Limb (tissue), 2 donors: ENCODE data around the gene MAZ.
"Not testable (repeated sequence)": the region's sequence is repeated elsewhere in the genome, so short reads cannot be mapped to it uniquely, and the experiment has no call there.

Experiments used
- DNase-seq, 2 donors: peaks; one replicate each; pipeline ENCODE4 v3.0.0-alpha.2; 2016; ENCODE audit errors: extremely low spot score in 2 of 2

MAZ gene

DNA sequence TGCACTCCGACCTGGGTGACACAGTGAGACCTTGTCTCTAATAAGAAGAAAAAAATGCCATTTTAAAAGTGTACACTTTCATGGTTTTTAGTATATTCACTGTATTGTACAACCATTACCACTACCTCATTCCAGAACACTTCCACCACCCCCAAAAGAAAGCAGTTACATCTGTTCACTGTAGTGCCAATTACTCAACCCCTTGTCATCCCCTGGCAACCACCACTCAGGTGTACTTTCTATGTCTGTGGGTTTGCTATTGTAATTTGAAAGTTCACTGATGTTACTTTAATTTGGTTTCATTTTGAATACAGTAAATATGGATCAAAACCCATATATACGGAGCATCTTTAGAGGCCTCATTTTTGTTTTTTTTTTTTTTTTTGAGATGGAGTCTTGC lies 22.2 kb upstream of the MAZ start:
- no peak for DNase-seq

DNA sequence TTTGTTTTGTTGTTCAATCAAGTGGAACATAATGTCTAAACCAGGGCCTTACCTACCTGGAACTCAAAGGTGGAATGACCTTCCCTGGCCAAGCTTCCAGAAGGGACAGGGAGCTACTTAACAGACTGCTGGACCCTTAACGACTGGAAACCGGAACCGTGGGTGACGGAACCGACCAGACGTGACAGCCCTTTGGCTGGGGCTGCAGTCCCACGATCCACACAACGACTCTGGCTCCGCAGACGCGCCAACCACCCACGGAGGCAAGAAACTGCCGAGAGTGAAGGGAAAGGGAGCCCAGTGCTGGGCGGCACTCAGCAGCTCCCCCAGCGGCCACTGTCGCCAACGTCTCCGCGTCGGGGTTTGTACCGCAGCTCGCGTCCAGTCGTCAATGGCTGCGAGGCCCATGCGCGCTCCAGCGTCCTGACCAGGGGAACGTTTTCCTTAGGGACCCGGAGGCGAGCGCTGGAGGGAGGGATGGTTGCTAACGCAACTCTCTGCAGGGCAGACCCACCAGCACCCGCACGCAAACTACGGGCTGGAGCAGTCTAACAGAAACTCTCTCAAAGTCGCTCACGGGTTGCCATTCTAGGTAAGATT lies 21.3 kb upstream of the MAZ start:
- DNase-seq: peak; percentile 52 to 76

DNA sequence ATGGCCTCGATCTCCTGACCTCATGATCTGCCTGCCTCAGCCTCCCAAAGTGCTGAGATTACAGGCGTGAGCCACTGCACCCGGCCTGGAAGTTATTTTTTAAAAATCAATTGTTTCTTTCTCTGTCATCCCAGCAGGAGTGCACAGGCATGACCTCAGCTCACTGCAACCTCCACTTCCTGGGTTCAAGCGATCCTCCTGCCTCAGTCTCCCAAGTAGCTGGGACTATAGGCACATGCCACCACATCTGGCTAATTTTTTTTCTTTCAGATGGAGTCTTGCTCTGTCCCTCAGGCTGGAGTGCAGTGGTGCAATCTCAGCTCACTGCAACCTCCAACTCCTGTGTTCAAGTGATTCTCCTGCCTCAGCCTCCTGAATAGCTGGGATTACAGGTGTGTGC lies 19.2 kb upstream of the MAZ start:
- DNase-seq: not testable (repeated sequence)

DNA sequence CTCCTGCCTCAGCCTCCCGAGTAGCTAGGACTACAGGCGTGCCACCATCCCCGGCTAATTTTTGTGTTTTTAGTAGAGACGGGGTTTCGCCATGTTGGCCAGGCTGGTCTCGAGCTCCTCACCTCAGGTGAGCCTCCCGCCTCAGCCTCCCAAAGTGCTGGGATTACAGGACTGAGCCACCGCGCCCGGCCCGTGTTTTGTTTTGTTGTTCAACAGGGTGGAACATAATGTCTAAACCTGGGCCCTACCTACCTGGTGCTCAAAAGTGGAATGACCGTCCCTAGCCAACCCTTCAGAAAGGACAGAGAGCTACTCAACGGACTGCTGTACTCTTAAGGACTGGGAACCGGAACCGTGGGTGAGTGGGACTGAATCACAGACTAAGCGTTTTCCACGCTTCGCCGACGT lies 16.6 kb upstream of the MAZ start:
- DNase-seq: no peak

DNA sequence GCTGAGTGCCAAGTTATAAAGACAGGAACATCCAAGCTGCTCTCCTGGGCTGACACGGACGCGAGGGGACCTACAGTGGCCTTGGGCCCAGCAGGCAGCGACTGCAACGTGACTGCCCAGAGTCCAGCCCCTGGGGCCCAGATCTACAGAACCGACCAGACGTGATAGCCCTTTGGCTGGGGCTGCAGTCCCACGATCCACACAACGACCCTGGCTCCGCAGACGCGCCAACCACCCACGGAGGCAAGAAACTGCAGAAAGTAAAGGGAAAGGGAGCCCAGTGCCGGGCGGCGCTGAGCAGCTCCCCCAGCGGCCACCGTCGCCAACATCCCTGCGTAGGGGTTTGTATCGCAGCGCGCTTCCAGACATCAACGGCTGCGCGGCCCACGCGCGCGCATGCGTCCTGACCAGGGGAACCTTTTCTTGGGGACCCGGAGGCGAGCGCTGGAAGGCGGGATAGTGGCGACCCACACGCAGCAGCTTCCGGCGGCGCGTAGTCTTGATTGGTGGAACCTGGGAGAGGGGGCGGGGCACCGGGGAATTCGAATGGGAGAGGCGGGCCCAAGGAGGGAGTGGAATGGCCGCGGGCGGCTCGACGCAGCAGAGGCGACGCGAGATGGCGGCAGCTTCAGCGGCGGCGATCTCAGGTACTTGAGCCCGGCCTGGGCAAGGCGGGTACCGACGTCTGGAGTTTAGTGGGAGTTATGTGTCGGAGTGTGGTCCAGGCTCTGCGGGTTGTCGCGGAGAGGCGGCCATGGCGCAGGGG lies 16.0 kb upstream of the MAZ start, which contains the start of gene KIF22:
Gene KIF22 (plus strand): TSS at position 569 of the 766 bp plus-strand sequence. CDS start 9 bp downstream, at position 578.
- DNase-seq: peak; percentile 98 to 99

DNA sequence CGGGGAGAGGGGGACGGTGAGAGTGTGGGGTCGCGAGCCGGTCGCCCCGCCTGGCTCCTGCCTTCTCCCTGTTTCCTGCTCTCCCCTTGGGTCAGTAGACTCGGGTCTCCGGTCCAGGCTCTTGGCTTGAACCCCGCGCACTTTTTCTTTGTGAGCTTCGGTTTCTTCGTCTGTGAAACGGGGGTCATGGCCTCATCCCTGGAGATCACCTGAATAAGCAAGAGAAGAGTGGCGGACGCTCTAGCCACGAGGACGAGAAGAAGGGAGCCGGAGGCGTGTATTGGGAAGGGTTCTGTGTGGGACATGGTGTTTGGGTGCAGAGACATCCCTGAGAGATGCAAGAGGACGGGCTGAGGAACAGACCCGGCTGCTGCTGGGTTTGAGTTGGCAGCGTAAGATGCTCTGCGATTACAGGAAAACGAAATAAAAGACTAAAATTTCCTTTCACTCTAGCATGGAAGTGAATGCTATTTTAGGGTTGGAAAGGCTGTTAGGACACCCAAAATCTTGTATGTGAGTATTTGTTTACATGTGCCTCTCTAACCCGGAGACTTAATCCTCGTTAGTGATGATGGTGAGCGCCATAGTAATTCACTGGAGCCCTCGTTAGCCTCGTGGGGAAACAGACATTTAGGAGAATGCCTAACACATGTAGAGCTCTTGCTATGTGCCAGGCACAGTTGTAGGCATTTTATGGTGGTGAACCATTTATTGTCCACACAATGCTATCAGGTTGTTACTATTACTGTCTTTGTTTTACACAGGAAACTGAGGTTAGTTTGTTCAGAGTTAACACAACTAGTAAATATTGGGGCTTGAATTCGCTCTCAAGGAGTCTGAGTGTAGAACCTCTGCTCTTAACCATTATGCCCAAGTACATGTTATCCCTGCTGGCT lies 15.1 kb upstream of the MAZ start:
- no peak for DNase-seq

DNA sequence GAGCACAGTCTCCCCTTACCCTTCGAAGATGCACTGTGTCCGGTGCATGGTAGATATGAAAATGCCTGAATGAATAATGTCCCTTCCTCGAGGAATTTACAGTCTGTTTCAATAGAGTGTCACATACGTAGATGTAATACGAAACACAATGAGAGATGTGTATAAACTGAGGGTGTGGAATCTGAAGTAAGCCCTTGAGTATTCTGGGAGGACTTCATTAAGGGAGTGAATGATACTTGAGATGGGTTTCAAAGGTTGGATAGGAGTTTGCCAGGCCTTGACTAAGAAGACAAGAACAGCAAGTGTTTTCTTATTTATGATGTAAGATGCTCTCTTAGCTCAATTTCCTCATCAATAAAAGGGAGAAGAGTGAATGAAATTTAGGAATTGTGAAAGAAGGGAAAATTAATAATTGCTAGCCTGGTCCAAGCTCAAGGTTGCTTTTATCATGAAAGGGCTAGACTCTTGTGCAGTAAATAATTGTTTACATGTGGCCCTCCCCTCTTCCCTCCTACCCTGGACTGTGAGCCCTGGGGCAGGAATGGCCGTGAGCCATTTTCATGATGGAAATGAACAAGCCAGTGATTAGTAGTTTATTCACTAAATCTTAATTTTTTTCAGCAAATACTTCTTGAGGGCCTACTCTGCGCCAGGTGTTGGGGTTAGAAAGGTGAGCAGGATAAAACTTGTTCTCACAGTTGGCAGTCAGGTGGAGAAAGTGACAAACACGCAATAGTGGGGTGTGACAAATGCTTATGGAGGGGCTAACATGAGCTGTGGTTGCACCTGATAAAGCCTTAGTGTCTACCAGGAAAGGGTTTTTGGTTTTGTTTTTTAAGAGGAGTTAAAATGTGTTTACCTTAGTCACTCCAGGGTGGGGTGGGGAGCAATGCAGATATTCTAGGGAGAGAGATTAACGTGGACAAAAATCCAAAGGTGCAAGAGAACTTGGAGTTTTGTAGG lies 14.2 kb upstream of the MAZ start:
- no peak for DNase-seq

DNA sequence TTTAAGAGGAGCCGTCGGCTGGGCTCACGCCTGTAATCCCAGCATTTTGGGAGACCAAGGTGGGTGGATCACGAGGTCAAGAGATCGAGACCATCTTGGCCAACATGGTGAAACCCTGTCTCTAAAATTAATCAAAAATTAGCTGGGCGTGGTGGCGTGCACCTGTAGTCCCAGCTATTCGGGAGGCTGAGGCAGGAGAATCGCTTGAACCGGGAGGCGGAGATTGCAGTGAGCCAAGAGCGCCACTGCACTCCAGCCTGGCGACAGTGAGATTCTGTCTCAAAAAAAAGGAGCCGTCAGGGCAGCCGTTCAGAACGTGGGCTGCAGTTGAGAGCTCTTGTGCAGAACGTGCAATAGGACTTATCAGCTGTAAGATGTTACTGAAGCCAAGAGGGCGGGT lies 13.2 kb upstream of the MAZ start:
- not testable (repeated sequence) for DNase-seq

DNA sequence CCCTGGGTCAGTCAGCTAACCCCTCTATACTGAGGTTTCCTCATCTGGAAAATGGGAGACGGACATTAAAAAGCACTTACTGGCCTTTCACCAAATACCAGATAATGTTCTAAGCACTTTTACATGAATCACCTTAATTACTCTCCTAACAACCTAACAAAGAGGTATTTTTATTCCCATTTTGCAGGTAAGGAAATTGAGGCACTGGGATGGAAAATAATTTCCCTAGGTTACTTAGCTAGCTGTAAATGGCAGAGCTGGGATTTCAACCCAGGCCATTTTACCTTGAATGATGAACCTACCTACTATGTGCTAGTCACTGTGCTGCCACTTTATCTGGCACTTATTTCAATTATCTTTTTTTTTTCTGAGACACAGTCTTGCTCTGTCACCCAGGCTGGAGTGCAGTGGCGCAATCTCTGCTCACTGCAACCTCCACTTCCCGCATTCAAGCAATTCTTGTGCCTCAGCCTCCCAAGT lies 12.1 kb upstream of the MAZ start:
- DNase-seq: no peak

DNA sequence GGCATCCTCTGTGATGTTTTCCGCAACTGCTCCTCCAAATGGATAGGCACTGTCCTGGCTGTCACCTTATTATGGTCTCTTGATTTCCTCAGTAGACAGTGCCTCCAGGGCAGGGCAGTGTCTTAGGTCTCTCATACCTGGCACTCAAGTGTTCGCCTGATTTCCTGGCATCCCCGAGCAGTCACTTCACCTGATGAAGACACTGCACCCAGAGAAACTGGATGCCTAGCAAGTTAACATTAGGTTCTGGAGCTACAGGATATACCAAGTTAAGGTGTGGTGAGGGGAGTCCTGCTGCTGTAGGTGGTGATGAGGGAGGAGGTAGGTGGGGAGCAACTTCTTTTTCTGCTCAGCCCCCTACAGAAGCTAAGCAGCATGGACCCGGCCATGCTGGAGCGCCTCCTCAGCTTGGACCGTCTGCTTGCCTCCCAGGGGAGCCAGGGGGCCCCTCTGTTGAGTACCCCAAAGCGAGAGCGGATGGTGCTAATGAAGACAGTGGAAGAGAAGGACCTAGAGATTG lies 3.9 kb upstream of the MAZ start:
- DNase-seq: no peak

DNA sequence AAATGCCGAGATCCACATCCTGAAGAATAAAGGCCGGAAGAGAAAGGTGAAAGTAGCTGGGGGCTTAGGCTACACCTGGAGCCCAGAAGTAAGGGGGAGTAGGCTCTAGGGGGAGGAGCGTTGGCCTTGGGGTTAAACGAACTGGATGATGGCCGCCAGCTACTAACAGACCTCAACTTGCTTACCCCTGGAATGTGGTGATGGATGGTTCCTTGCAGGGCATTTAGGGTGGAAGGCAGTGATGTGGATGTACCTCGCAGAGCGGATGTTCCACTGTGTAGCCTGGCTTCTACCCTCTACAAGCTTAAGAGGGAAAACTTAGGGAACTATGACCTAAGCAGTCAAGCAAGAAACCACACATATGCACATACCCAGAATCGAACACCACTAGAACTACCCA lies 2.3 kb upstream of the MAZ start:
- DNase-seq: no peak

DNA sequence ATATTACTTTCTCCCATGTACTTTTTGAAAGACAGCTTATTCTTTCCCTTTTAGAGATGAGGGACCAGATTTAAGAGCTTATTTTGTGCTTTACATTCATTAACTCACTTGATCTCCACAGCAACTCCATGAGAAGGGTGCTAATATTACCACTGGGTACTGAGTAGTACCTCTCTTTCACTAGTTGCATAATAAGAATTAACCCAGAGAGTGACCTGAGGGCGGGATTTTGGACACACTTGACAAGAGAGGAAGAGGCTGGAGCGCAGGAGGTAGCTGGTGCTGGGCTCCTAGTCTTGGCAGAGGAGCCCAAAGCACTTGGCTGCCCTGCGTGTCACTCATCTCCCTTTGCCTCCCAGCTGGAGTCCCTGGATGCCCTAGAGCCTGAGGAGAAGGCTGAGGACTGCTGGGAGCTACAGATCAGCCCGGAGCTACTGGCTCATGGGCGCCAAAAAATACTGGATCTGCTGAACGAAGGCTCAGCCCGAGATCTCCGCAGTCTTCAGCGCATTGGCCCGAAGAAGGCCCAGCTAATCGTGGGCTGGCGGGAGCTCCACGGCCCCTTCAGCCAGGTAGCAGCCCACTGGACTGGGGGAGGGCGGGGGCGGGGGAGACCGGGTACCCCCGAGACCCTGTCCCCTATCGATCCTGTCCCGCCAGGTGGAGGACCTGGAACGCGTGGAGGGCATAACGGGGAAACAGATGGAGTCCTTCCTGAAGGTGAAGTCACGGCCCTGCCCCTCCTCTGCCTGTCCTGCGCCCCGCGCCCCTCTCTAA lies 1.7 kb upstream of the MAZ start:
- no peak for DNase-seq

DNA sequence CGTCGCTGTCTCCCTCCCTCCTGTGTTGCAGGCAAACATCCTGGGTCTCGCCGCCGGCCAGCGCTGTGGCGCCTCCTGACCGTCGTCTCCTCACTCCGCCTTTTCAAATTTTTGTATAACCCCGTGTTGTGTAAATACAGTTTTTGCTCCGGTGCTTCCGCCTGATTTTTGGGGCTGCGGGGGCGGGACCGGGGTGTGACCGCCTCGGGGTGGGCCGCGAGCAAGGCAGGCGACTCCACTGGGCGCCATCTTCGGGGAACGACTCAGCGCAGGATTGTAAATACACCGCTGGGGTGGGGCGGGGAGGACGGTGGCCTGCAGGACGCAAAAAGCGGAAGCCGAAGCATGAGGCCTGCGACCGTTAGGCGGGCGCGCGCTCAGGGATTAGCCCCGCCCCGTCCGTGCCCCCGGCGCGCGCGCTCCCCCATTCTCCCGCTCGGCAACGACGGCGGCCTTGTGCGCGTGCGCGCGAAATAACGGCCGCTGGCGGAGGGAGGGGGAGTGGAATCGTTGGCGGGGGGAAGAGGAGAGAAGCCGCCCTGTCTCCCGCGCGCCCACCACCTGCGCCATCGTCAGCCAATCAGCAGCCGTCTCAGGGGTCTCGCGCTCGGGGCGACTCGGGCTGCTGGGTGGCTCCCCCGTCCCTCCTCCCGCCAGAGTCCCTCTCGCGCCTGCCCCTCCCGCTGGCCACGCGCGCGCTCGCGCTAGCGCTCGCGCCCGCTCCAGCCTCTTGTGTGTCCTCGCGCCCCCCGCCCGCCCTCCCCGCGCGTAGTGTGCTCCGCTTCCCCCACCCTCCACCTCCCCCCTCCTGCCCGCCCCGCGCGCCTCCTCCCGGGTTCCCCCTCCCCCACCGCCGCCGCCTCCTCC lies 864 bp upstream of the MAZ start:
- peak; percentile 96 to 99 for DNase-seq

DNA sequence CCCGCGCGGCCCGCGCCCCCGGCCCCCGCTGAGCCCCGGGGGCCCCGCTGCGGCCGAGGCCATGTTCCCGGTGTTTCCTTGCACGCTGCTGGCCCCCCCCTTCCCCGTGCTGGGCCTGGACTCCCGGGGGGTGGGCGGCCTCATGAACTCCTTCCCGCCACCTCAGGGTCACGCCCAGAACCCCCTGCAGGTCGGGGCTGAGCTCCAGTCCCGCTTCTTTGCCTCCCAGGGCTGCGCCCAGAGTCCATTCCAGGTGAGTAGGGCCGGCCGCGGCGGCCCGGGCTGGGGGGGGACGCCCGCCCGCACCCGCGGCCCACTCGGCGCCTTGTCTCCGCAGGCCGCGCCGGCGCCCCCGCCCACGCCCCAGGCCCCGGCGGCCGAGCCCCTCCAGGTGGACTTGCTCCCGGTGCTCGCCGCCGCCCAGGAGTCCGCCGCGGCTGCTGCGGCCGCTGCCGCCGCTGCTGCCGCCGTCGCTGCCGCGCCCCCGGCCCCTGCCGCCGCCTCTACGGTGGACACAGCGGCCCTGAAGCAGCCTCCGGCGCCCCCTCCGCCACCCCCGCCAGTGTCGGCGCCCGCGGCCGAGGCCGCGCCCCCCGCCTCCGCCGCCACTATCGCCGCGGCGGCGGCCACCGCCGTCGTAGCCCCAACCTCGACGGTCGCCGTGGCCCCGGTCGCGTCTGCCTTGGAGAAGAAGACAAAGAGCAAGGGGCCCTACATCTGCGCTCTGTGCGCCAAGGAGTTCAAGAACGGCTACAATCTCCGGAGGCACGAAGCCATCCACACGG lies 504 bp downstream of the MAZ start:
- DNase-seq: peak in 1 of 2 donors; percentile 81

DNA sequence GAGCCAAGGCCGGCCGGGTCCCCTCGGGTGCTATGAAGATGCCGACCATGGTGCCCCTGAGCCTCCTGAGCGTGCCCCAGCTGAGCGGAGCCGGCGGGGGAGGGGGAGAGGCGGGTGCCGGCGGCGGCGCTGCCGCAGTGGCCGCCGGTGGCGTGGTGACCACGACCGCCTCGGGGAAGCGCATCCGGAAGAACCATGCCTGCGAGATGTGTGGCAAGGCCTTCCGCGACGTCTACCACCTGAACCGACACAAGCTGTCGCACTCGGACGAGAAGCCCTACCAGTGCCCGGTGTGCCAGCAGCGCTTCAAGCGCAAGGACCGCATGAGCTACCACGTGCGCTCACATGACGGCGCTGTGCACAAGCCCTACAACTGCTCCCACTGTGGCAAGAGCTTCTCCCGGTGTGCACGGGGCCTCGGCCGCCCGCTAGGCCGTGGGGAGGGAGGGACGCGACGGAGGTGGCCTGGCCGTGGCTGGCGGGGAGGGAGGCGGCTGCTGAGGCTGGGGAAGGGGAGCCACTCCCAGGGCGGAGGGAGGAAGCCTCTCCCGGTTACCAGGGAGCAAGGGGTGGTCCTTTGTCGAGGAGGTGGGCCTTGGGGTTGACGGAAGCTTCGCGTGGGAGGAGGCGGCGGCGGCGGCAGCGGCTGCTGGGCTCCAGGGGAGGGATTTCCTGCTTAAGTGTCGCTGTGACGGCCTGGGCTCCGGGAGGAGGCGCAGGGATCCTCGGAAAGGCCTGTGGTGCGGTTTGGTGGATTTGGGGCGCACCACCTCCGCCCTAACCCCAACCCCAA lies 1.3 kb downstream of the MAZ start:
- DNase-seq: peak; percentile 79 to 86

DNA sequence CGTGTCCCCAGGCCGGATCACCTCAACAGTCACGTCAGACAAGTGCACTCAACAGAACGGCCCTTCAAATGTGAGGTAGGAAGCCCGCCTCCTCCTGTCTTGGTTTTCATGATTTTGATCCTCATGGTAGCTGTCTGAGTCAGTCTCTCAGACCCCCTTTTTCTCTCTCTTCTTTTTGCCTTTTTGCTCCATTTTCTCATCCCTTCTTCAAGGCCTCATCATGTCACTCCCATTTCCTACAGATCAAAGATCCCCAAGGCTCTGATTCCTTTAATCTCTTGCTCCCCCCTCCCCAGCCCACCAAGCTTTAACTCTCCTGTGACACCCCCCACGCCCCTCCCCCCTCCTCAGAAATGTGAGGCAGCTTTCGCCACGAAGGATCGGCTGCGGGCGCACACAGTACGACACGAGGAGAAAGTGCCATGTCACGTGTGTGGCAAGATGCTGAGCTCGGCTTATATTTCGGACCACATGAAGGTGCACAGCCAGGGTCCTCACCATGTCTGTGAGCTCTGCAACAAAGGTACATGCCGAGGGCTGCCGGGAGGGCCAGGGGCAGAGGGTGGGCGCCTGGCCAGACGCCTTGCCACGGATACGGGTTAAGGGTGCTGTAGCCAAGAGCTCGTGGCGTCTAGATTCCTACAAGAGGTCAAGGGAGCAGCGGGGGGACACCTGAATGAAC lies 2.0 kb downstream of the MAZ start:
- no peak for DNase-seq
